Muscle of leg (tissue), 11 donors: ENCODE results near the gene ZNF575. TPM values are rescaled to one million over a fixed set of nuclear protein-coding genes. Genes with fewer than 3 reads are reported as not detected.
"Not testable (repeated sequence)": the region's sequence is repeated elsewhere in the genome, so short reads cannot be mapped to it uniquely, and the experiment has no call there.

Experiments used
- DNase-seq: peaks from one replicate; pipeline ENCODE4 v3.0.0; 2013
- H3K27ac ChIP-seq: one replicate; pipeline ENCODE4 v1.5.1; 2013; ENCODE audit warnings: mild to moderate bottlenecking, low read length, control low read depth
- H3K27me3 ChIP-seq: one replicate; pipeline ENCODE4 v1.6.1; 2013; ENCODE audit warnings: low read length; ENCODE audit not compliant: control insufficient read depth, insufficient read depth
- H3K36me3 ChIP-seq: one replicate; pipeline ENCODE4 v1.6.1; 2013; ENCODE audit warnings: low read length; ENCODE audit not compliant: control insufficient read depth, insufficient read depth
- H3K4me1 ChIP-seq: one replicate; pipeline ENCODE4 v1.6.1; 2013; ENCODE audit warnings: low read length; ENCODE audit not compliant: control insufficient read depth, insufficient read depth
- H3K4me3 ChIP-seq: one replicate; pipeline ENCODE4 v1.5.1; 2013; ENCODE audit warnings: low read length, control low read depth
- H3K9me3 ChIP-seq: replicated peaks from 2 replicates; pipeline ENCODE4 v1.6.1; 2013; ENCODE audit warnings: low read depth, low read length; ENCODE audit not compliant: control insufficient read depth
- WGBS: methylation state at CpG from one replicate; pipeline ENCODE4 v1.1.5; 2013; ENCODE audit warnings: missing lambda C conversion rate; ENCODE audit not compliant: insufficient coverage; 5-methylcytosine and 5-hydroxymethylcytosine counted together
- polyA plus RNA-seq, 8 donors: library from polyadenylated mRNA; unstranded; fragments of 120-200 nt; gene quantifications; one replicate each; pipeline versions ENCODE4 v1.2.1 to v1.2.3, GENCODE V29; 2013; ENCODE audit warnings: inconsistent platforms in 1 of 8, low replicate concordance in 1 of 8; ENCODE audit not compliant: insufficient read length in 8 of 8, insufficient read depth in 1 of 8
- total RNA-seq: library from RNA; stranded (reverse); fragments of 120-200 nt; gene quantifications from one replicate; pipeline ENCODE4 v1.2.4, GENCODE V29; 2013

Gene ZNF575
- total and polyA plus RNA-seq, 9 donors: 0.62 to 5.0 (median 3.3) TPM

- no peaks in the 10 kb centered on the region for H3K27me3 ChIP-seq
- H3K4me1 ChIP-seq: peaks cover 4% of the 10 kb centered on the region
- H3K36me3 ChIP-seq: peaks cover 67% of the 10 kb centered on the region
- no peak for DNase-seq
- no peak overlapping the region for H3K4me3 ChIP-seq
- 100% methylated on average over 2 of the region's 3 CpGs for WGBS
- H3K9me3 ChIP-seq: no peaks in the 10 kb centered on the region
- H3K27ac ChIP-seq: no peak overlapping the region
These were observed 7.4 kb downstream of the ZNF575 start for GRCh38 chr19:43540381-43540780.

- DNase-seq: no peak
- no peak overlapping the region for H3K4me3 ChIP-seq
- no peaks in the 10 kb centered on the region for H3K27me3 ChIP-seq
- 83% methylated on average over 1 of the region's 5 CpGs for WGBS
- no peaks in the 10 kb centered on the region for H3K4me1 ChIP-seq
- H3K27ac ChIP-seq: no peak overlapping the region
- H3K9me3 ChIP-seq: no peaks in the 10 kb centered on the region
- H3K36me3 ChIP-seq: peaks cover 73% of the 10 kb centered on the region
These were observed 9.1 kb downstream of the ZNF575 start for GRCh38 chr19:43541920-43542650.

GRCh38 chr19:43544077-43544476, 11.1 kb downstream of the ZNF575 start:
- H3K9me3 ChIP-seq: no peaks in the 10 kb centered on the region
- no peaks in the 10 kb centered on the region for H3K4me1 ChIP-seq
- WGBS: 91% methylated on average over 5 of the region's 9 CpGs
- no peak overlapping the region for H3K27ac ChIP-seq
- DNase-seq: no peak
- H3K36me3 ChIP-seq: peaks cover 65% of the 10 kb centered on the region
- H3K4me3 ChIP-seq: no peak overlapping the region
- no peaks in the 10 kb centered on the region for H3K27me3 ChIP-seq

GRCh38 chr19:43545276-43545675, 12.3 kb downstream of the ZNF575 start:
- 72% methylated on average over 5 of the region's 5 CpGs for WGBS
- Histone ChIP-seq H3K36me3 (peaks cover 64% of the 10 kb centered on the region), H3K4me3 (no peak overlapping the region), H3K9me3 (no peaks in the 10 kb centered on the region), H3K27ac (no peak overlapping the region), H3K4me1 (no peaks in the 10 kb centered on the region), H3K27me3 (no peaks in the 10 kb centered on the region)
- DNase-seq: no peak

- H3K27me3 ChIP-seq: no peaks in the 10 kb centered on the region
- no peak for DNase-seq
- H3K4me3 ChIP-seq: no peak overlapping the region
- H3K4me1 ChIP-seq: no peaks in the 10 kb centered on the region
- H3K9me3 ChIP-seq: no peaks in the 10 kb centered on the region
- H3K36me3 ChIP-seq: peaks cover 65% of the 10 kb centered on the region
- WGBS: 92% methylated on average over 1 of the region's 2 CpGs
- H3K27ac ChIP-seq: no peak overlapping the region
These were observed 13.0 kb downstream of the ZNF575 start for GRCh38 chr19:43545981-43546380.

GRCh38 chr19:43546581-43546980, 13.6 kb downstream of the ZNF575 start:
- no peaks in the 10 kb centered on the region for H3K27me3 ChIP-seq
- H3K36me3 ChIP-seq: peaks cover 66% of the 10 kb centered on the region
- WGBS: 100% methylated on average over 1 of the region's 3 CpGs
- no peaks in the 10 kb centered on the region for H3K9me3 ChIP-seq
- H3K27ac ChIP-seq: no peak overlapping the region
- DNase-seq: no peak
- H3K4me1 ChIP-seq: no peaks in the 10 kb centered on the region
- no peak overlapping the region for H3K4me3 ChIP-seq

GRCh38 chr19:43547926-43548325, 14.9 kb downstream of the ZNF575 start:
- not testable (repeated sequence) for H3K4me1 ChIP-seq, H3K27ac ChIP-seq, H3K27me3 ChIP-seq, H3K4me3 ChIP-seq, H3K9me3 ChIP-seq, DNase-seq
- no CpG with 5 or more reads among the region's 24 CpGs for WGBS
- H3K36me3 ChIP-seq: peaks cover 63% of the 10 kb centered on the region

- Histone ChIP-seq H3K36me3 (peaks cover 63% of the 10 kb centered on the region), H3K27me3 (no peaks in the 10 kb centered on the region), H3K4me3 (no peak overlapping the region), H3K27ac (no peak overlapping the region), H3K9me3 (no peaks in the 10 kb centered on the region), H3K4me1 (no peaks in the 10 kb centered on the region)
- 100% methylated on average over 1 of the region's 2 CpGs for WGBS
- no peak for DNase-seq
These were observed 15.7 kb downstream of the ZNF575 start for GRCh38 chr19:43548706-43549105.

GRCh38 chr19:43551399-43552197, 18.6 kb downstream of the ZNF575 start:
- no peaks in the 10 kb centered on the region for H3K9me3 ChIP-seq
- DNase-seq: no peak
- 95% methylated on average over 19 of the region's 23 CpGs for WGBS
- no peaks in the 10 kb centered on the region for H3K4me1 ChIP-seq
- peaks cover 61% of the 10 kb centered on the region for H3K36me3 ChIP-seq
- no peak overlapping the region for H3K4me3 ChIP-seq
- H3K27ac ChIP-seq: no peak overlapping the region
- no peaks in the 10 kb centered on the region for H3K27me3 ChIP-seq

- WGBS: no CpG with 5 or more reads among the region's 3 CpGs
- Histone ChIP-seq H3K27ac (no peak overlapping the region), H3K4me1 (no peaks in the 10 kb centered on the region), H3K27me3 (no peaks in the 10 kb centered on the region), H3K4me3 (no peak overlapping the region), H3K9me3 (no peaks in the 10 kb centered on the region), H3K36me3 (peaks cover 60% of the 10 kb centered on the region)
- DNase-seq: no peak
These were observed 19.1 kb downstream of the ZNF575 start for GRCh38 chr19:43552198-43552450.
